GM19025 (cell line): ENCODE measurements around the gene LLCFC1.

Experiments used
- ATAC-seq: cut with Tn5 transposase; IDR thresholded peaks from one replicate; pipeline ENCODE4 v1.9.1; 2021; ENCODE audit warnings: mild to moderate bottlenecking, low read depth, moderate library complexity; ENCODE audit not compliant: unreplicated experiment

Gene LLCFC1

GRCh38 chr7:142935941-142936565 is 3.2 kb upstream of the LLCFC1 start:
- ATAC-seq = no peak

GRCh38 chr7:142938611-142939010 is 673 bp upstream of the LLCFC1 start:
- ATAC-seq = no peak

GRCh38 chr7:142940966-142941535 is 1.8 kb downstream of the LLCFC1 start:
- no peak for ATAC-seq

GRCh38 chr7:142941541-142941940 is 2.3 kb downstream of the LLCFC1 start:
- no peak for ATAC-seq

GRCh38 chr7:142942746-142943145 is 3.5 kb downstream of the LLCFC1 start:
- ATAC-seq = no peak

GRCh38 chr7:142943706-142944268 is 4.5 kb downstream of the LLCFC1 start:
- ATAC-seq = no peak

GRCh38 chr7:142945001-142945400 is 5.7 kb downstream of the LLCFC1 start:
- ATAC-seq = no peak

GRCh38 chr7:142948603-142949002 is 9.3 kb downstream of the LLCFC1 start:
- ATAC-seq = no peak

- no peak for ATAC-seq
Observed at GRCh38 chr7:142950235-142950634, 11.0 kb downstream of the LLCFC1 start.

- no peak for ATAC-seq
Observed at GRCh38 chr7:142954680-142955268, 15.5 kb downstream of the LLCFC1 start.

GRCh38 chr7:142956951-142957623 is 17.8 kb downstream of the LLCFC1 start:
- ATAC-seq = no peak

GRCh38 chr7:142957723-142958122 is 18.4 kb downstream of the LLCFC1 start:
- no peak for ATAC-seq

- ATAC-seq = no peak
Observed at GRCh38 chr7:142959202-142959601, 19.9 kb downstream of the LLCFC1 start.

- ATAC-seq = no peak
Observed at GRCh38 chr7:142960955-142961512, 21.8 kb downstream of the LLCFC1 start.

GRCh38 chr7:142961595-142961972 is 22.3 kb downstream of the LLCFC1 start:
- no peak for ATAC-seq

- ATAC-seq = no peak
Observed at GRCh38 chr7:142961973-142962926, 23.0 kb downstream of the LLCFC1 start, which contains the start of gene KEL. Gene KEL, minus strand, starts transcription at chr7:142962363. Its CDS starts 157 bp downstream, at chr7:142962206.

GRCh38 chr7:142962991-142963390 is 23.7 kb downstream of the LLCFC1 start:
- no peak for ATAC-seq

- ATAC-seq = no peak
Observed at GRCh38 chr7:142963993-142964392, 24.7 kb downstream of the LLCFC1 start.

- ATAC-seq = no peak
Observed at GRCh38 chr7:142964502-142965246, 25.4 kb downstream of the LLCFC1 start.
